Fibroblast of mammary gland (primary cell): ENCODE results near the gene CLEC4G.

Source experiments
- DNase-seq: peaks from one replicate; pipeline ENCODE4 v3.0.0-alpha.2; 2010; ENCODE audit warnings: low read depth
- H3K4me3 ChIP-seq: 2 replicates; pipeline ENCODE4 v1.5.1; 2011; ENCODE audit warnings: low read depth, mild to moderate bottlenecking, low read length, moderate library complexity; ENCODE audit not compliant: control insufficient read depth
- CTCF ChIP-seq: conservative IDR thresholded peaks from 2 replicates; pipeline ENCODE4 v1.5.1; 2011; ENCODE audit warnings: low read depth, low read length, inconsistent platforms; ENCODE audit not compliant: control insufficient read depth, insufficient read depth

The CLEC4G gene

GRCh38 chr19:7703332-7703731 is 28.6 kb downstream of the CLEC4G start:
- no peak for DNase-seq
- no peak overlapping the region for H3K4me3 ChIP-seq
- no peak for TF ChIP-seq CTCF

- H3K4me3 ChIP-seq = no peak within 1 kb of the TSS
- DNase-seq = no peak
- no peak for TF ChIP-seq CTCF
Observed at GRCh38 chr19:7701654-7702457, 30.1 kb downstream of the CLEC4G start, which contains the start of gene FCER2. Gene FCER2 (minus strand): TSS chr19:7702131. CDS start chr19:7699760, 2,371 bp downstream.

GRCh38 chr19:7701049-7701653 is 30.8 kb downstream of the CLEC4G start:
- H3K4me3 ChIP-seq = no peak overlapping the region
- no peak for DNase-seq
- TF ChIP-seq CTCF = no peak

- peak; percentile 29 for DNase-seq
- no peak for TF ChIP-seq CTCF
- H3K4me3 ChIP-seq = no peak overlapping the region
Observed at GRCh38 chr19:7699417-7700401, 32.2 kb downstream of the CLEC4G start.

GRCh38 chr19:7699003-7699402 is 32.9 kb downstream of the CLEC4G start:
- no peak for DNase-seq
- no peak for TF ChIP-seq CTCF
- H3K4me3 ChIP-seq = no peak overlapping the region

GRCh38 chr19:7698583-7698982 is 33.3 kb downstream of the CLEC4G start:
- TF ChIP-seq CTCF = no peak
- no peak for DNase-seq
- no peak overlapping the region for H3K4me3 ChIP-seq
